ENCODE results near the gene PIK3R6. TPM values are rescaled to one million over a fixed set of nuclear protein-coding genes. Genes with fewer than 3 reads are reported as not detected.

The PIK3R6 gene
- total RNA-seq, 4 donors from 2014 or later, result 0.59 to 4.8 (median 1.7) TPM

- WGBS, 2 donors, result 79 to 84% methylated on average over 1 of the region's 1 CpG
- Histone ChIP-seq H3K9me3 (peaks cover 0 to 4% (median 0%) of the 10 kb centered on the region in 4 donors), H3K36me3 (no peaks in the 10 kb centered on the region), H3K27me3 (no peaks in the 10 kb centered on the region), H3K4me3 (no peak overlapping the region), H3K4me1 (peaks cover 0 to 10% (median 0%) of the 10 kb centered on the region in 4 donors), H3K27ac (no peak overlapping the region)
- TF ChIP-seq EP300 (IDR thresholded peaks at IDR 0.05), result no peak
- TF ChIP-seq CTCF (IDR thresholded peaks at IDR 0.05), result no peak
- TF ChIP-seq POLR2A (IDR thresholded peaks at IDR 0.05), result no peak
- DNase-seq (ENCODE audit: low spot score in 2 of 2), result no peak
Measured at GRCh38 chr17:8782176-8782575, 85.3 kb downstream of the PIK3R6 start.

GRCh38 chr17:8781776-8782175 is 85.7 kb downstream of the PIK3R6 start:
- DNase-seq (ENCODE audit: low spot score in 2 of 2), result no peak
- H3K9me3 ChIP-seq, result peaks cover 0 to 4% (median 0%) of the 10 kb centered on the region in 4 donors
- H3K27me3 ChIP-seq, result no peaks in the 10 kb centered on the region
- peaks cover 0 to 12% (median 0%) of the 10 kb centered on the region in 4 donors for H3K4me1 ChIP-seq
- H3K4me3 ChIP-seq, result no peak overlapping the region
- H3K27ac ChIP-seq, result no peak overlapping the region
- H3K36me3 ChIP-seq, result no peaks in the 10 kb centered on the region
- 64 to 83% methylated on average over 4 of the region's 4 CpGs for WGBS, 2 donors
- TF ChIP-seq POLR2A (IDR thresholded peaks at IDR 0.05) (no peak), EP300 (IDR thresholded peaks at IDR 0.05) (peak in 1 of 2 donors; percentile 21), CTCF (IDR thresholded peaks at IDR 0.05) (no peak)

DNA sequence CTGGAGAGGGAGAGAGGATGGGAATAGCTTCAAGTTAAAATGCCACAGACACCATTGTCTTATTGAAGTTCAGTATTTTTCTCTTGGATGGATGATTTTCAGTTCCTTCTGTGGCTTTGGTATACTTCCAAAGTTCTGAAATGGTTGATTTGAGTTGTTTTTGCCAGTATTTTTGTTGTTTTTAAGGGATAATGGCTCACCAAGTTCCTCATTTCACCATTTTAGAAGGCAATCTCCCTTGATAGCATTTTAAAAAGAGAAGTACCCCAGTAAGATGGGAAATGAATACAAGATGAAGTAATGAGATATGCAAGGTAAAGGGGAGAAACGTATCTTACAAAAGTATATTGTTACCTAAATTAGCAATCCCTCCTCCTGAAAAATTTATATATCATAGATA is 90.6 kb downstream of the PIK3R6 start:
- no peak overlapping the region for H3K4me3 ChIP-seq
- no peak overlapping the region for H3K27ac ChIP-seq
- TF ChIP-seq CTCF (IDR thresholded peaks at IDR 0.05) (no peak), EP300 (IDR thresholded peaks at IDR 0.05) (peak in 1 of 2 donors; percentile 3)
- H3K36me3 ChIP-seq, result no peaks in the 10 kb centered on the region
- 56% methylated on average over 1 of the region's 1 CpG for whole genome bisulfite sequencing, 2 donors
- peaks cover 0 to 14% (median 0%) of the 10 kb centered on the region in 4 donors for H3K9me3 ChIP-seq
- no peak for DNase-seq (ENCODE audit: low spot score in 2 of 2)
- H3K27me3 ChIP-seq, result no peaks in the 10 kb centered on the region
- H3K4me1 ChIP-seq, result peaks cover 0 to 14% (median 0%) of the 10 kb centered on the region in 4 donors

- Histone ChIP-seq H3K4me1 (peaks cover 0 to 14% (median 0%) of the 10 kb centered on the region in 4 donors), H3K27me3 (no peaks in the 10 kb centered on the region), H3K9me3 (peaks cover 0 to 14% (median 0%) of the 10 kb centered on the region in 4 donors), H3K27ac (no peak overlapping the region), H3K4me3 (no peak overlapping the region), H3K36me3 (no peaks in the 10 kb centered on the region)
- TF ChIP-seq EP300 (IDR thresholded peaks at IDR 0.05), result no peak
- TF ChIP-seq POLR2A (IDR thresholded peaks at IDR 0.05), result no peak
- TF ChIP-seq CTCF (IDR thresholded peaks at IDR 0.05), result no peak
- DNase-seq (ENCODE audit: low spot score in 2 of 2), result no peak
Measured at GRCh38 chr17:8776248-8776647, 91.2 kb downstream of the PIK3R6 start.

GRCh38 chr17:8766731-8767130 is 100.7 kb downstream of the PIK3R6 start:
- Histone ChIP-seq H3K9me3 (no peaks in the 10 kb centered on the region), H3K27ac (no peak overlapping the region), H3K36me3 (no peaks in the 10 kb centered on the region), H3K4me3 (no peak overlapping the region), H3K4me1 (no peaks in the 10 kb centered on the region), H3K27me3 (no peaks in the 10 kb centered on the region)
- no peak for DNase-seq (ENCODE audit: low spot score in 2 of 2)
- WGBS, 2 donors, result 76% methylated on average over 2 of the region's 2 CpGs
- TF ChIP-seq EP300 (IDR thresholded peaks at IDR 0.05) (no peak), CTCF (IDR thresholded peaks at IDR 0.05) (no peak), POLR2A (IDR thresholded peaks at IDR 0.05) (no peak)
